Bronchial smooth muscle cell (primary cell): ENCODE results near the gene GAS6. TPM values are rescaled to one million over a fixed set of nuclear protein-coding genes. Genes with fewer than 3 reads are reported as not detected.

ENCODE experiments used
- total RNA-seq: library from RNA; depleted of rRNA; stranded (reverse); fragments of >200 nt; gene quantifications from 2 replicates; pipeline ENCODE4 v1.2.1, GENCODE V29; 2014

Gene GAS6
- total RNA-seq: 70.6 and 97.5 TPM in 2 replicates

DNA sequence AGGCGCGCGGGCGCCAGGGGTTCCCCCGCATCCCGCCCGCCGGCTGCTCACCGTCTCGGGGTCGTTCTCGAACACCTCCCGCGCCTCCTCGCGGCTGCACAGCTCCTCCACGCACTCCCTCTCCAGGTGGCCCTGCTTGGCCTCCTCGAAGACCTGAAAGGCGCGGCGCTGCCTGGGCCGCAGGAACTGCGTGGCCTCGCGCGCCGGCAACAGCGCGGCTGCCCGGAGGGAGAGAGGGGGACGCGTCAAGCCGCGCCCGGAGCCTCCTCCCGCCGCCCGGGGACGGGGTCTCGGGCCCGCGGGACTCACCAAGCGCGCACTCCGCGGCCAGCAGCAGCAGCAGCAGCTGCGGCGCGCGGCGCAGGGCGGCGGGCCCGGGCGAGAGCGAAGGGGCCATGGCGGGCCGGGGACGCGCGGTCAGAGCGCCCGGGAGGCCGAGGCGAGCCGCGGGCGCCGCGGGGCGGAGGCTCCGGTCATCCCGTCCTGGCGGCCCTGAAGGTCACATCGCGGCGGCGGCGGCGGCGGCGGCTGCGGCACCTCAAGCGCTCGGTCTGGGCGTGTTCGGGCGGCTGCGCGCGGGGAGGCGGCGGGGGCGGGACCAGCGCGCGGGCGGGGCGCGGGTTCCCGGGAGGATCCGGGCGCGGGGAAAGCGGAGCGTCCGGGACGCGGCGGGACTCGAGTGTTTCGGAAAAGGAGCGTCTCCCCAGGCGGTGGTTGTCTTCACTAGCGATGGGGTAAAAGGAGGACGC is at the start of gene GAS6:
Gene GAS6, minus strand, starts transcription at position 553 of the 749 bp plus-strand sequence. Its CDS starts 156 bp downstream, at position 397.

Other genes with a start within 250 kb of the GAS6 start
- not detected in 2 replicates for gene ATP4B, start 205.9 kb downstream of the GAS6 start, total RNA-seq
- not detected in 2 replicates for gene GRK1, start 196.9 kb downstream of the GAS6 start, total RNA-seq
- gene TMEM255B, start 104.8 kb downstream of the GAS6 start, total RNA-seq: 0.63 and 1.6 TPM in 2 replicates
- gene C13orf46, start 110.0 kb upstream of the GAS6 start, total RNA-seq: 0.34 and 0.47 TPM in 2 replicates